ENCODE results near the gene TMEM145.

The TMEM145 gene

GRCh38 chr19:42366673-42367072 lies 53.6 kb downstream of the TMEM145 start:
- no peak for DNase-seq

- DNase-seq: no peak
Observed at GRCh38 chr19:42367929-42368328, 54.8 kb downstream of the TMEM145 start.

GRCh38 chr19:42368360-42368759 lies 55.3 kb downstream of the TMEM145 start:
- DNase-seq: no peak

GRCh38 chr19:42368765-42369164 lies 55.7 kb downstream of the TMEM145 start:
- DNase-seq: no peak

GRCh38 chr19:42369433-42370067 lies 56.4 kb downstream of the TMEM145 start:
- no peak for DNase-seq

- DNase-seq: no peak
Observed at GRCh38 chr19:42370068-42370520, 57.0 kb downstream of the TMEM145 start.

- no peak for DNase-seq
Observed at GRCh38 chr19:42370626-42371175, 57.6 kb downstream of the TMEM145 start.
